Bladder microvascular endothelial cell (primary cell): ENCODE data around the gene SERPINI2. TPM values are rescaled to one million over a fixed set of nuclear protein-coding genes. Genes with fewer than 3 reads are reported as not detected.

Experiments used
- total RNA-seq: library from RNA; depleted of rRNA; stranded (reverse); fragments of >200 nt; gene quantifications from 2 replicates; pipeline ENCODE4 v1.2.3, GENCODE V29; 2014

The SERPINI2 gene
- total RNA-seq: not detected in 2 replicates

GRCh38 chr3:167473863-167474262 is at the start of gene SERPINI2:
SERPINI2 (minus strand) TSS chr3:167474042; CDS start chr3:167471834, 2,208 bp downstream.

Other genes with a start within 250 kb of the SERPINI2 start
- under 0.01 and 0.13 TPM in 2 replicates for gene ZBBX, start 93.7 kb downstream of the SERPINI2 start, total RNA-seq
- 0.13 and 0.65 TPM in 2 replicates for gene WDR49, start 179.9 kb upstream of the SERPINI2 start, total RNA-seq